ENCODE data around the gene IGLON5.

Gene IGLON5

GRCh38 chr19:51311351-51312257 is at the start of gene IGLON5:
Gene IGLON5 (plus strand): TSS chr19:51311644. CDS start chr19:51311848, 204 bp downstream.
- DNase-seq = no peak

- no peak for DNase-seq
These were observed 47.6 kb upstream of the IGLON5 start for GRCh38 chr19:51263808-51264207.

- no peak for DNase-seq
These were observed 40.4 kb upstream of the IGLON5 start for GRCh38 chr19:51271067-51271466.

- no peak for DNase-seq
These were observed 39.1 kb upstream of the IGLON5 start for GRCh38 chr19:51272183-51272810.

GRCh38 chr19:51274049-51274770 is 37.2 kb upstream of the IGLON5 start:
- no peak for DNase-seq

- DNase-seq = no peak
These were observed 34.3 kb upstream of the IGLON5 start for GRCh38 chr19:51277112-51277511.

GRCh38 chr19:51282335-51282734 is 29.1 kb upstream of the IGLON5 start:
- DNase-seq = no peak

- DNase-seq = no peak
These were observed 25.8 kb upstream of the IGLON5 start for GRCh38 chr19:51285682-51286081.

GRCh38 chr19:51289635-51290034 is 21.8 kb upstream of the IGLON5 start:
- no peak for DNase-seq

GRCh38 chr19:51292971-51293370 is 18.5 kb upstream of the IGLON5 start:
- no peak for DNase-seq

GRCh38 chr19:51293571-51294210 is 17.8 kb upstream of the IGLON5 start:
- no peak for DNase-seq

GRCh38 chr19:51294211-51294976 is 17.1 kb upstream of the IGLON5 start:
- DNase-seq = no peak

- no peak for DNase-seq
These were observed 16.5 kb upstream of the IGLON5 start for GRCh38 chr19:51294977-51295375.

GRCh38 chr19:51295382-51296126 is 15.9 kb upstream of the IGLON5 start:
- no peak for DNase-seq

GRCh38 chr19:51296336-51297093 is 14.9 kb upstream of the IGLON5 start:
- no peak for DNase-seq

GRCh38 chr19:51297406-51297805 is 14.0 kb upstream of the IGLON5 start:
- DNase-seq = no peak

GRCh38 chr19:51301266-51301665 is 10.2 kb upstream of the IGLON5 start:
- no peak for DNase-seq

- no peak for DNase-seq
These were observed 6.0 kb upstream of the IGLON5 start for GRCh38 chr19:51305479-51305878.

- DNase-seq = no peak
These were observed 5.2 kb downstream of the IGLON5 start for GRCh38 chr19:51316688-51317087.

GRCh38 chr19:51317376-51317775 is 5.9 kb downstream of the IGLON5 start:
- DNase-seq = no peak

GRCh38 chr19:51317968-51318367 is 6.5 kb downstream of the IGLON5 start:
- no peak for DNase-seq
